ENCODE measurements around the gene PRDX4. TPM values are rescaled to one million over a fixed set of nuclear protein-coding genes. Genes with fewer than 3 reads are reported as not detected.
A peak's percentile ranks its signal among the peaks of the same experiment; 100 is the strongest.
"Not testable (repeated sequence)": the region's sequence is repeated elsewhere in the genome, so short reads cannot be mapped to it uniquely, and the experiment has no call there.

The PRDX4 gene
- total and polyA plus RNA-seq, 4 donors, result 62.2 to 166 (median 82.4) TPM

DNA sequence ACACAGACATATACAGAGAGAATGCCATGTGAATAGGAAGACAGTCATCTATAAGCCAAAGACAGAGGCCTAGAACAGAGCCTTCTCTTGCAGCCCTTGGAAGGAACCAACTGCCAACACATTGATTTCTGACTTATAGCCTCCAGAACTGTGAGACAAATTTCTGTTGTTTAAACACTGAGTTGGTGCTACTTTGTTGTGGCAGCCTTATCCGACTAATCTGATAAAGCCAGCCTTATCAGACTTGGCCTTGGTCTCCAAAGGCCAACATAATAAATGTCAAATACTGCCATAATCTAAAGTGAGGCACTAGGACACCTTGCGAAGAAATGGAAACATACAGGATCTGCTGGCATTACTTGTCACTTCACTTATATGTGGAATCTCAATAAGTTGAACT, 24.3 kb upstream of the PRDX4 start:
- Histone ChIP-seq H3K36me3 (ENCODE audit: control insufficient read depth, insufficient read depth, low read length) (no peaks in the 10 kb centered on the region), H3K9me3 (ENCODE audit: control insufficient read depth, insufficient read depth, low read length) (peaks cover 9% of the 10 kb centered on the region), H3K4me1 (ENCODE audit: control insufficient read depth, insufficient read depth, low read length) (no peaks in the 10 kb centered on the region), H3K27ac (ENCODE audit: low read depth, low read length) (no peak overlapping the region), H3K27me3 (ENCODE audit: control insufficient read depth, insufficient read depth, low read length) (no peaks in the 10 kb centered on the region), H3K4me3 (ENCODE audit: low read depth, low read length) (no peak overlapping the region)
- WGBS (ENCODE audit: insufficient coverage), result no CpG with 5 or more reads among the region's 2 CpGs
- no peak for DNase-seq (ENCODE audit: low read depth in 4 of 6, low spot score in 6 of 6)

GRCh38 chrX:23644744-23645143, 22.5 kb upstream of the PRDX4 start:
- H3K4me1 ChIP-seq (ENCODE audit: control insufficient read depth, insufficient read depth, low read length), result no peaks in the 10 kb centered on the region
- 77% methylated on average over 2 of the region's 9 CpGs for WGBS (ENCODE audit: insufficient coverage)
- no peaks in the 10 kb centered on the region for H3K36me3 ChIP-seq (ENCODE audit: control insufficient read depth, insufficient read depth, low read length)
- H3K27me3 ChIP-seq (ENCODE audit: control insufficient read depth, insufficient read depth, low read length), result no peaks in the 10 kb centered on the region
- H3K27ac ChIP-seq (ENCODE audit: low read depth, low read length), result no peak overlapping the region
- H3K9me3 ChIP-seq (ENCODE audit: control insufficient read depth, insufficient read depth, low read length), result peaks cover 9% of the 10 kb centered on the region
- no peak overlapping the region for H3K4me3 ChIP-seq (ENCODE audit: low read depth, low read length)
- no peak for DNase-seq (ENCODE audit: low read depth in 4 of 6, low spot score in 6 of 6)

- Histone ChIP-seq H3K36me3 (ENCODE audit: control insufficient read depth, insufficient read depth, low read length) (no peaks in the 10 kb centered on the region), H3K27ac (ENCODE audit: low read depth, low read length) (no peak overlapping the region), H3K27me3 (ENCODE audit: control insufficient read depth, insufficient read depth, low read length) (no peaks in the 10 kb centered on the region), H3K4me1 (ENCODE audit: control insufficient read depth, insufficient read depth, low read length) (no peaks in the 10 kb centered on the region), H3K9me3 (ENCODE audit: control insufficient read depth, insufficient read depth, low read length) (no peaks in the 10 kb centered on the region), H3K4me3 (ENCODE audit: low read depth, low read length) (no peak overlapping the region)
- peak in 2 of 6 donors; percentile 4 to 32 for DNase-seq (ENCODE audit: low read depth in 4 of 6, low spot score in 6 of 6)
- 61% methylated on average over 5 of the region's 5 CpGs for WGBS (ENCODE audit: insufficient coverage)
Observed at GRCh38 chrX:23656091-23656490, 11.2 kb upstream of the PRDX4 start.

GRCh38 chrX:23656684-23657083, 10.6 kb upstream of the PRDX4 start:
- Histone ChIP-seq H3K27ac (ENCODE audit: low read depth, low read length) (no peak overlapping the region), H3K36me3 (ENCODE audit: control insufficient read depth, insufficient read depth, low read length) (no peaks in the 10 kb centered on the region), H3K4me3 (ENCODE audit: low read depth, low read length) (no peak overlapping the region), H3K27me3 (ENCODE audit: control insufficient read depth, insufficient read depth, low read length) (no peaks in the 10 kb centered on the region), H3K9me3 (ENCODE audit: control insufficient read depth, insufficient read depth, low read length) (no peaks in the 10 kb centered on the region), H3K4me1 (ENCODE audit: control insufficient read depth, insufficient read depth, low read length) (no peaks in the 10 kb centered on the region)
- WGBS (ENCODE audit: insufficient coverage), result 75% methylated on average over 2 of the region's 3 CpGs
- no peak for DNase-seq (ENCODE audit: low read depth in 4 of 6, low spot score in 6 of 6)

GRCh38 chrX:23659339-23659738, 8.0 kb upstream of the PRDX4 start:
- Histone ChIP-seq H3K27ac (ENCODE audit: low read depth, low read length) (no peak overlapping the region), H3K4me3 (ENCODE audit: low read depth, low read length) (no peak overlapping the region)
- 88% methylated on average over 2 of the region's 4 CpGs for WGBS (ENCODE audit: insufficient coverage)

DNA sequence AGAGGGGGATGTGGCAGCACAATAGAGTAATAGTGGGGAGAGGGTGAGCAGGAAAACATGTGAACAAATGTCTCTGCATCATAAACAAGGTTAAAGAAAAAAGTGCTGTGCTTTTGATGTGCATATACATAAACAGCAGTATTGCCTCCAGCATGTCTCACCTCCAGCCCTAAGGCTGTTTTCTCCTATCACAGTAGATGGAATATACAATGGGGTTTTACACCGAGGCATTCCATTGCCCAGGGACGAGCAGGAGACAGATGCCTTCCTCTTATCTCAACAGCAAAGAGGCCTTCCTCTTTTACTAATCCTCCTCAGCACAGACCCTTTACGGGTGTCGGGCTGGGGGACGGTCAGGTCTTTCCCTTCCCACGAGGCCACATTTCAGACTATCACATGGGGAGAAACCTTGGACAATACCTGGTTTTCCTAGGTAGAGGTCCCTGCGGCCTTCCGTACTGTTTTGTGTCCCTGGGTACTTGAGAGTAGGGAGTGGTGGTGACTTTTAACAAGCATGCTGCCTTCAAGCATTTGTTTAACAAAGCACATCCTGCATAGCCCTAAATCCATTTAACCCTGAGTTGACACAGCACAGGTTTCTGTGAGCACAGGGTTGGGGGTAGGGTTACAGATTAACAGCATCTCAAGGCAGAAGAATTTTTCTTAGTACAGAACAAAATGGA, 7.1 kb upstream of the PRDX4 start:
- not testable (repeated sequence) for H3K4me1 ChIP-seq (ENCODE audit: control insufficient read depth, insufficient read depth, low read length); DNase-seq (ENCODE audit: low read depth in 4 of 6, low spot score in 6 of 6); H3K27me3 ChIP-seq (ENCODE audit: control insufficient read depth, insufficient read depth, low read length); H3K9me3 ChIP-seq (ENCODE audit: control insufficient read depth, insufficient read depth, low read length); H3K27ac ChIP-seq (ENCODE audit: low read depth, low read length); H3K4me3 ChIP-seq (ENCODE audit: low read depth, low read length); H3K36me3 ChIP-seq (ENCODE audit: control insufficient read depth, insufficient read depth, low read length)
- no CpG with 5 or more reads among the region's 8 CpGs for WGBS (ENCODE audit: insufficient coverage)

More at GRCh38 chrX:23659339-23659738, 8.0 kb upstream of the PRDX4 start:
- H3K9me3 ChIP-seq (ENCODE audit: control insufficient read depth, insufficient read depth, low read length), result no peaks in the 10 kb centered on the region
- no peaks in the 10 kb centered on the region for H3K4me1 ChIP-seq (ENCODE audit: control insufficient read depth, insufficient read depth, low read length)
- H3K27me3 ChIP-seq (ENCODE audit: control insufficient read depth, insufficient read depth, low read length), result no peaks in the 10 kb centered on the region
- no peaks in the 10 kb centered on the region for H3K36me3 ChIP-seq (ENCODE audit: control insufficient read depth, insufficient read depth, low read length)
- no peak for DNase-seq (ENCODE audit: low read depth in 4 of 6, low spot score in 6 of 6)

DNA sequence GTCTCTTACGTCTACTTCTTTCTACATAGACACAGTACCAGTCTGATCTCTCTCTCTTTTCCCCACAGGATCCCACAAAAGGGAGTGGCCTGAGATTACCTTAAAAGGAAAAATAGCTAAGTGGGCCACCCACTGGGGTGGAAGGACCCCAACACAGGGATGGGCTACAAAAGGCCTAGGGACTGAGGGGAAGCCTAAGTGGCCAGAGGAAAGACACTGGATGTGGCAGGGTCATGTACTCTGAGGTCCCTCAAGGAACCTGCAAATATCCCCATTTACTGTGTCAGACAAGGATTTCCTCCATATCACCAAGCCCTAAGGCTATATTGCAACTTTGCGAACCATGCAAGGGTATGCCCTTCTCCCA, 6.5 kb upstream of the PRDX4 start:
- Histone ChIP-seq H3K4me3 (ENCODE audit: low read depth, low read length) (no peak overlapping the region), H3K9me3 (ENCODE audit: control insufficient read depth, insufficient read depth, low read length) (no peaks in the 10 kb centered on the region), H3K4me1 (ENCODE audit: control insufficient read depth, insufficient read depth, low read length) (no peaks in the 10 kb centered on the region), H3K27me3 (ENCODE audit: control insufficient read depth, insufficient read depth, low read length) (no peaks in the 10 kb centered on the region), H3K36me3 (ENCODE audit: control insufficient read depth, insufficient read depth, low read length) (no peaks in the 10 kb centered on the region), H3K27ac (ENCODE audit: low read depth, low read length) (no peak overlapping the region)
- DNase-seq (ENCODE audit: low read depth in 4 of 6, low spot score in 6 of 6), result no peak
- WGBS (ENCODE audit: insufficient coverage), result no CpG with 5 or more reads among the region's 2 CpGs

- no peaks in the 10 kb centered on the region for H3K9me3 ChIP-seq (ENCODE audit: control insufficient read depth, insufficient read depth, low read length)
- no peaks in the 10 kb centered on the region for H3K4me1 ChIP-seq (ENCODE audit: control insufficient read depth, insufficient read depth, low read length)
- no peaks in the 10 kb centered on the region for H3K27me3 ChIP-seq (ENCODE audit: control insufficient read depth, insufficient read depth, low read length)
- no CpG with 5 or more reads among the region's 1 CpG for WGBS (ENCODE audit: insufficient coverage)
- H3K27ac ChIP-seq (ENCODE audit: low read depth, low read length), result no peak overlapping the region
- no peak for DNase-seq (ENCODE audit: low read depth in 4 of 6, low spot score in 6 of 6)
- H3K4me3 ChIP-seq (ENCODE audit: low read depth, low read length), result no peak overlapping the region
- no peaks in the 10 kb centered on the region for H3K36me3 ChIP-seq (ENCODE audit: control insufficient read depth, insufficient read depth, low read length)
Observed at GRCh38 chrX:23661671-23662070, 5.6 kb upstream of the PRDX4 start.

GRCh38 chrX:23662187-23662586, 5.1 kb upstream of the PRDX4 start:
- DNase-seq (ENCODE audit: low read depth in 4 of 6, low spot score in 6 of 6), result no peak
- Histone ChIP-seq H3K27me3 (ENCODE audit: control insufficient read depth, insufficient read depth, low read length) (no peaks in the 10 kb centered on the region), H3K36me3 (ENCODE audit: control insufficient read depth, insufficient read depth, low read length) (no peaks in the 10 kb centered on the region), H3K4me3 (ENCODE audit: low read depth, low read length) (no peak overlapping the region), H3K4me1 (ENCODE audit: control insufficient read depth, insufficient read depth, low read length) (no peaks in the 10 kb centered on the region), H3K9me3 (ENCODE audit: control insufficient read depth, insufficient read depth, low read length) (no peaks in the 10 kb centered on the region), H3K27ac (ENCODE audit: low read depth, low read length) (no peak overlapping the region)
- 93% methylated on average over 2 of the region's 3 CpGs for WGBS (ENCODE audit: insufficient coverage)

DNA sequence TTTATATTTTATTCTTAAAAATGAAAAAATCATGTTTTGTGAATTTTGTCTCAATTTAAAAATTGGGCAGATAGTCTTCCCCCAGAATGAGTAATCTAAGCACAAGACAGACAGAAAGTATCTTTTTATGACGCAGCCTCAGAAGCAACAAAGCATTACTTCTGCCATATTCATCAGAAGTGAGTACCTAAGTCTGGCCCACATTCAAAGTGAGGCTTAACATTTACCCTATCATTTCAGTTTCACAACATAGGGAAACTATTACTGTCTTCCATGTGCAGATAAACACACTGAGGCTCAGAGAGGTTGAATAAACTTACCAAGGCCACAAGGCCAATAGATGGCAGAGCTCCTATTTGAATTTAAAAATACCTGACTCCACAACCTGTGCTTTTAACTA, 4.4 kb upstream of the PRDX4 start:
- DNase-seq (ENCODE audit: low read depth in 4 of 6, low spot score in 6 of 6), result no peak
- WGBS (ENCODE audit: insufficient coverage), result 100% methylated on average over 1 of the region's 1 CpG
- Histone ChIP-seq H3K9me3 (ENCODE audit: control insufficient read depth, insufficient read depth, low read length) (no peaks in the 10 kb centered on the region), H3K36me3 (ENCODE audit: control insufficient read depth, insufficient read depth, low read length) (no peaks in the 10 kb centered on the region), H3K4me3 (ENCODE audit: low read depth, low read length) (no peak overlapping the region), H3K4me1 (ENCODE audit: control insufficient read depth, insufficient read depth, low read length) (no peaks in the 10 kb centered on the region), H3K27ac (ENCODE audit: low read depth, low read length) (no peak overlapping the region), H3K27me3 (ENCODE audit: control insufficient read depth, insufficient read depth, low read length) (no peaks in the 10 kb centered on the region)

Measured in spinal cord (tissue), 10 donors.